Measurements from ENCODE around the gene SYNC.
"Not testable (repeated sequence)": the region's sequence is repeated elsewhere in the genome, so short reads cannot be mapped to it uniquely, and the experiment has no call there.

Gene SYNC

DNA sequence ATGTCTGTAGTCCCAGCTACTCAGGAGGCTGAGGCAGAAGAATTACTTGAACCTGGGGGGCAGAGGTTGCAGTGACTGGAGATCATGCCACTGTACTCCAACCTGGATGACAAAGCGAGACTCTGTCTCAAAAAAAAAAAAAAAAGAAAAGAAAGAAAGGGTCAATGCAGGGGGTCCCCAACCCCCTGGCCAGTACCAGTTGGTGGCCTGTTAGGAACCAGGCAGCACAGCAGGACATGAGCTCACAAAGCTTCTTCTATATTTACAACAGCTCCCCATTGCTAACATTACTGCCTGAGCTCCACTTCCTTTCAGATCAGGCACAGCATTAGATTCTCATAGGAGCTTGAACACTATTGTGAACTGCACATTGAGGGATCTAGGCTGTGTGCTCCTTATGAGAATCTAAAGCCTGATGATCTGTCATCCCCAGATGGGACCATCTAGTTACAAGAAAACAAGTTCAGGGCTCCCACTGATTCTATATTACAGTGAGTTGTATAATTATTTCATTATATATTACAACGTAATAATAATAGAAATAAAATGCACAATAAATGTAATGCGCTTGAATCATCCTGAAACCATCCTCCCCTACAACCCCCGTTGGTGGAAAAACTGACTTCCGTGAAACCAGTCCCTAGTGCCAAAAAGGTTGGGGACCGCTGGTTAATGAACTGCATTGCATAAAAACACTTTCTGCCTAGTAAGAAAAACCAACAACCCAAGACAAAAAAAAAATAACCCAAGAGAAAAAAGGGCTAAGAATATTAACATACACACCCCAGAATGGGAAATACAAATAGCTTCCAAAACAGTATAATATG, 55.0 kb downstream of the SYNC start:
- in situ Hi-C loops (cut with MboI; ENCODE audit: low sequenced_read_pairs): no loop called here

DNA sequence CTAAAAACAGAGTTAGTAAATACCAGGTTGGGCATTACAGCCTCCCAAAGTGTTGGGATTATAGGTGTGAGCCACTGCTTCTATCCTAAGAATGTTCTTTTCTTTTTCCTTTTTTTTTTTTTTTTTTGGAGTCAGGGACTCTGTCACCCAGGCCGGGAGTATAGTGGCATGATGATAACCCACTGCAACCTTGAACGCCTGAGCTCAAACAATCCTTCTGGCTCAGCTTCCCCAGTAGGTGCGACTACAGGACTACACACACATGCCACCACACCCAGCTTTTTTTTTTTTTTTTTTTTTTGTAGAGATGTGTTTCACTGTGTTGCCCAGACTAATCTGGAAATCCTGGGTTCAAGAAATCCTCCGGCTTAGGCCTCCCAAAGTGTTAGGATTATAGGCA, 58.1 kb downstream of the SYNC start:
- in situ Hi-C loops (cut with MboI; ENCODE audit: low sequenced_read_pairs): no loop called here

DNA sequence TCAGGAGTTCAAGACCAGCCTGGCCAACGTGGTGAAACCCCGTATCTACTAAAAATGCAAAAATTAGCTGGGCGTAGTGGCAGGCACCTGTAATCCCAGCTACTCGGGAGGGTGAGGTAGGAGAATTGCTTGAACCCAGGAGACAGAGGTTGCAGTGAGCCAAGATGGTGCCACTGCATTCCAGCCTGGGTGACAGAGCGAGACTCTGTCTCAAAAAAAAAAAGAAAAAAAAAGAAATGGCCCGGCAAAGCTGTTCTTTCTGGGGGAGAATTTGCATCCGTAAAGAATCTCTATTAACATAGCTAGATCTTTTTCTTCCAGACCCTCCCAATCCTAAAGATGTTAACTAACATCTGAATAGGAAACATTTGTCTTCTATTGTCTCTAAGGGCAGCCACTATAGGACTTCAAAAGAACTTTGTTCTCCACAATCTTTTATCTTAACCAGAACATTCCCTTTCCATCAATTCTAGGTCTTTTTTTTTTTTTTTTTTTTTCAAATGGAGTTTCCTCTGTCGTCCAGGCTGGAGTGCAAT, 60.2 kb downstream of the SYNC start:
- in situ Hi-C loops (cut with MboI; ENCODE audit: low sequenced_read_pairs): not testable (repeated sequence)

DNA sequence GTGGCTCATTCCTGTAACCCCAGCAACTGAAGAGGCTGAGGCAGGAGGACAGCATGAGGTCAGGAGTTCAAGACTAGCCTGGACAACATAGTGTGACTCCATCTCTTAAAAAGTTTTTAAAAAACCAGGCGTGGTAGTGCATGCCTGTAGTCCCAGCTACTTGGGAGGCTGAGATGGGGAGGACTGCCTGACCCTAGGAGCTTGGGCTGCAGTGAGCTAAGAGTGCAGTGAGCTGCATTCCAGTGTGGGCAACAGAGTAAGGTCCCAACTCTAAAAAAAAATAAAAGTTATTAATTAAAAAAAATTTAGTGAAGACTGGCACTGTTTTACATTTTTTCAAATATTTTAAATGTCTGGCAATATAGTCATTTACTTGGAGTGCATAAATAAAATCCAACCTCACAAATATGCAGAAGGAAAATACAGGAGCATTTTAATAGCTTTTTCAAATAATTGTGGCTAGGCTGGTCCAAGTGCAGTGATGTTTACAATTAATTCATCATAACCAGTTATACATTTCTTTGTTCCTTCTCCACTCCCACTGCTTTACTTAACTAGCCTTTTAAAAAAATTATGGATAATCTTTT, 63.0 kb downstream of the SYNC start:
- in situ Hi-C loops (cut with MboI; ENCODE audit: low sequenced_read_pairs): no loop called here

DNA sequence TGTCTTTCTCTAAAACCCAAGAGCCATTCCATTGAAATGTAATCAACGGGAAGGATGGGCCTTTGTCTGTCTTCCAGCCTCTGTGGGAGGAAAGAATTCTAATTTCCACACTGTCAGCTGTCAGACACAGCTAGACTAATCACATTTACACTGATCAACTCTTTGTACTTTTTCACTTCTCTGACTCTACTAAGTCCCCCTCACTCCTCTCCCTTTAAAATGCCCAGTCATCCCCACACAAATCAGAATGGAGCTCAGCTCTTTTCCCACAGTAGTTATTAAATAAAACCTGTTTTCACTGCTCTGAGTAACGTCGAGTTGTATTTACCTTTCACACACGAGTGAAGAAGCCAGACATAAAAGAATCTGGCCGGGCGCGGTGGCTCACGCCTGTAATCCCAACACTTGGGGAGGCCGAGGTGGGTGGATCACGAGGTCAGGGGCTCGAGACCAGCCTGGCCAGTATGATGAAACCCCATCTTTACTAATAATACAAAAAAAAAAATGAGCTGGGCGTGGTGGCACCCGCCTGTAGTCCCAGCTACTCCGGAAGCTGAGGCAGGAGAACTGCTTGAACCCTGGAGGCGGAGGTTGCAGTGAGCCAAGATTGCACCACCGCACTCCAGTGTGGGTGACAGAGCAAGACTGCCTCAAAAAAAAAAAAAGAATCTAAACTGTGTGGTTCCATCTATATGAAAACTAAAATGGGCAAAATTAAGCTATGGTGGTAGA, 65.5 kb downstream of the SYNC start:
- in situ Hi-C loops (cut with MboI; ENCODE audit: low sequenced_read_pairs): no loop called here

DNA sequence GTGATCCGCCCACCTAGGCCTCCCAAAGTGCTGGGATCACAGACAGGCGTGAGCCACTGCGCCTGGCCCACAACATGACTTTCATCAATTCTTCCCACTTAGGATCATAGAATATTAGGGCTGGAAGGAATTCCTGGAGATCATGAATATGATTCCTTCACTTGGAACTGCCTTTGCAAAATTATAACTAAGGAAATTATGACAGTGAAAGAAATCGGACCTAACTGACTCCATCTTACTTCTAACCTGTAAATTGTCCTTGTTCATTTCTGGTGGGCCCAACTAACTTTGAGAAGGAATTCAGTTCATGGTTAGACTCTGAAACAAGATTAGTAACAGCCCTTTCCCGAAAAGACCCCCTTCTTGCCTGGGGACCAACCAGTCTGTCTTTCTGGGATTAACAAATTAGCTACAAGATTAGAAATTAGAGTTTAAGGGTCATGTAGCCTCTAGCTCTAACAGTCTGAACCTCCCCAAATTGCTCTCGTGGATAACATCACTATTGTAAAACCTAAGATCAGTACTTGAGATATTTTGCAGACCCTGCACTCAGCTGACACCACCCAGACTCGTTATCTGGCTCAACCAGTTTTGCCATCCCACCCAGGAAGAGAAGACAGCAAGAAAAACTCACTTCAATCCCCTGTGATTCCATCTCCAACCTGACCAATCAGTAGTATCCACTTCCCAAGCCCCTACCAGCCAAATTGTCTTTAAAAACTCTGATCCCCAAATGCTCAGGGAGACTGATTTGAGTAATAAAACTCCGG, 66.9 kb downstream of the SYNC start:
- in situ Hi-C loops (cut with MboI; ENCODE audit: low sequenced_read_pairs): no loop called here

DNA sequence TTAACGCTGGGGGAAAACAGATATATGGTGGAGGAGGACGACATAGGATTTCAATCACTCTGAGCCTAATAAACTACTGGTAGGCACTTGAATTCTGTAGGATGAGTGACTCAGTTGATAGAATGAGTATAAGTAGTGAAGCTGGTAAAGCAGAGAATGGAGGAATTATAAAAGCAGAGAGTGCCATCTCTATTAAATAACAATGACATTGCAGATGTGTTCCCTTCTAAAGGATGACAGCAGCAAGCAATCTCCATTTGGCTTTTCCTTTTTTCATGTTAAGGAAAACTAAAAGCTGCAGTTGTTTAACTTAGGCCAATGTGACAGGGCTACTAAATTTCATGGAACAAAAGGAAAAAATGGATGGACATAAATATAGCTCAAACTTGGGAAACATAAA, 69.7 kb downstream of the SYNC start:
- in situ Hi-C loops (cut with MboI; ENCODE audit: low sequenced_read_pairs): no loop called here

DNA sequence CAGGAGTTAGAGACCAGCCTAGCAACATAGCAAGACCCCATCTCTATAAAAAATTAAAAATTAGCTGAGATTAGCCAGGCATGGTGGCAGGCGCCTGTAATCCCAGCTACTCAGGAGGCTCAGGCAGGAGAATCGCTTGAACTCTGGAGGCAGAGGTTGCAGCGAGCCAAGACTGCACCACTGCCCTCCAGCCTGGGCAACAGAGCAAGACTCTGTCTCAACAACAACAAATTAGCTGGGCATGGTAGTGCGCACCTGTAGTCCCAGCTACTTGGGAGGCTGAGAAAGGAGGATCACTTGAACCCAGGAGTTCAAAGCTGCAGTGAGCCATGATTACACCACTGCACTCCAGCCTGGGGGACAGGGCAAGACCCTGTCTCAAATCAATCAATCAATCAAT, 72.4 kb downstream of the SYNC start:
- in situ Hi-C loops (cut with MboI; ENCODE audit: low sequenced_read_pairs): not testable (repeated sequence)

Measured in HL-60/S4 treated with phorbol 12-myristate 13-acetate at 8.2 ng/mL for 4 days and 3 days (cell line).